Measurements from ENCODE around the gene TMEM30B. TPM values are rescaled to one million over a fixed set of nuclear protein-coding genes. Genes with fewer than 3 reads are reported as not detected.

The TMEM30B gene
- total and polyA plus RNA-seq, 9 of the 15 experiments (the other 6 are each of a cell fraction or from before 2014, with no cell fraction given) = 0.04 TPM; not detected in 8

- no peaks in the 10 kb centered on the region for H4K20me1 ChIP-seq (replicated peaks; ENCODE audit: control insufficient read depth, insufficient read depth, low read length)
- ChIA-PET POLR2A (no interaction called here), CTCF (ENCODE audit: low intra/inter-chr PET ratio) (no interaction called here)
- H3K9ac ChIP-seq (ENCODE audit: insufficient read depth in 1 of 2, low read depth in 2 of 2, low read length in 2 of 2) = no peak overlapping the region
- TF ChIP-seq ZNF655 (CRISPR knock-in tag; IDR thresholded peaks at IDR 0.05) (no peak), RBM15 (IDR thresholded peaks at IDR 0.05; ENCODE audit: insufficient read depth, low read length) (no peak), CCAR2 (IDR thresholded peaks at IDR 0.05; ENCODE audit: low read depth, low read length) (no peak), RREB1 (CRISPR knock-in tag; IDR thresholded peaks at IDR 0.05) (no peak), ZNF184 (CRISPR knock-in tag; IDR thresholded peaks at IDR 0.05) (no peak), HDAC2 (IDR thresholded peaks at IDR 0.05) (no peak), PREB (CRISPR knock-in tag; IDR thresholded peaks at IDR 0.05) (no peak), NR1H2 (CRISPR knock-in tag; IDR thresholded peaks at IDR 0.05) (no peak), ZNF140 (CRISPR knock-in tag; IDR thresholded peaks at IDR 0.05) (no peak), L3MBTL2 (IDR thresholded peaks at IDR 0.05) (no peak)
- H3K4me1 ChIP-seq (replicated peaks in 1 of 2; ENCODE audit: control insufficient read depth in 2 of 2, insufficient read depth in 2 of 2, low read length in 2 of 2) = no peaks in the 10 kb centered on the region
- H3K9me1 ChIP-seq (ENCODE audit: control insufficient read depth, insufficient read depth, low read length) = no peaks in the 10 kb centered on the region
- 2% methylated on average over 4 of the region's 4 CpGs for WGBS (ENCODE audit: insufficient coverage, low coverage, missing lambda C conversion rate)
- DNase-seq (ENCODE audit: extremely low read depth in 1 of 4, low spot score in 3 of 4) (no peak), FAIRE-seq (no peak), ATAC-seq (no peak)
- no peak overlapping the region for H2AFZ ChIP-seq (ENCODE audit: low read depth, low read length)
- no peaks in the 10 kb centered on the region for H3K9me3 ChIP-seq (replicated peaks; ENCODE audit: control insufficient read depth, insufficient read depth, low read depth, low read length)
- no TSS peak for BruUV-seq (replicated peaks)
- in situ Hi-C loops (cut with MboI) = no loop called here
- no peaks in the 10 kb centered on the region; a peak in 3 of 5 replicates for H3K27me3 ChIP-seq (ENCODE audit: control insufficient read depth in 2 of 2, insufficient read depth in 2 of 2, low read length in 2 of 2)
- H3K36me3 ChIP-seq (ENCODE audit: control insufficient read depth, insufficient read depth, low read length) = no peaks in the 10 kb centered on the region
- no peak overlapping the region for H3K4me3 ChIP-seq
- no peak overlapping the region for H3K4me2 ChIP-seq (ENCODE audit: insufficient read depth, low read length)
- intact Hi-C loops (cut with micrococcal nuclease) = no loop called here
- no peaks in the 10 kb centered on the region for H3K79me2 ChIP-seq (ENCODE audit: control insufficient read depth, insufficient read depth, low read length)
- H3K27ac ChIP-seq (ENCODE audit: extremely low read depth, low read depth, low read length) = no peak overlapping the region
These were observed 34.4 kb downstream of the TMEM30B start for GRCh38 chr14:61246721-61247120.

Data from K562 (cell line).